ENCODE data around the gene PICALM. TPM values are rescaled to one million over a fixed set of nuclear protein-coding genes. Genes with fewer than 3 reads are reported as not detected.
A peak's percentile ranks its signal among the peaks of the same experiment; 100 is the strongest.

PICALM gene
- total and polyA plus RNA-seq, 9 of the 15 experiments (the other 6 are each of a cell fraction or from before 2014, with no cell fraction given): 41.3 to 990 (median 309) TPM

DNA sequence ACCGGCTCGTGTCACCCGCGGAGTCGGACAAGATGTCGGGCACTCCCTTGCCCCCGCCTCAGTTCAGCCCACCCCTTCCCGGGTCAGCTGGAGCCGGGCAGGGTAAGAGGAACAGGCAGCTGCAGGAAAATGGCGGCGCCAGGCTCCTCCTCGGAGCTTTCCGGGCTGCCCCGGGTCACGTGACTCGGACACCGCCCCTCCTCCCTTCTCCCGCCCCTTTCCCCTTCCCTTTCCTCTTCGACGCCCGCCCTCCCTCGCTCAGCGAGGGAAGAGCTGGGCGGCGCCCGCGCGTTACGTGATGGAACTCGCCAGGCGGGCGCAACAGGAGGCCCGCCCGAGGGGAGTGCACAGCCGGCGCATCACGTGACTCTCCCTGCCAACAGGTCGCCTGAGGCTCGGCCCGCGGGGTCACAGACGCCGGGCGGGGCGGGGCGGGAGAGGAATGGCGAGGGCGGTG, at the start of gene PICALM (continued):
- TF ChIP-seq, protein P1, sequence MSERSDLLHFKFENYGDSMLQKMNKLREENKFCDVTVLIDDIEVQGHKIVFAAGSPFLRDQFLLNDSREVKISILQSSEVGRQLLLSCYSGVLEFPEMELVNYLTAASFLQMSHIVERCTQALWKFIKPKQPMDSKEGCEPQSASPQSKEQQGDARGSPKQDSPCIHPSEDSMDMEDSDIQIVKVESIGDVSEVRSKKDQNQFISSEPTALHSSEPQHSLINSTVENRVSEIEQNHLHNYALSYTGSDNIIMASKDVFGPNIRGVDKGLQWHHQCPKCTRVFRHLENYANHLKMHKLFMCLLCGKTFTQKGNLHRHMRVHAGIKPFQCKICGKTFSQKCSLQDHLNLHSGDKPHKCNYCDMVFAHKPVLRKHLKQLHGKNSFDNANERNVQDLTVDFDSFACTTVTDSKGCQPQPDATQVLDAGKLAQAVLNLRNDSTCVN (CRISPR knock-in tag; IDR thresholded peaks at IDR 0.05): no peak
- TF ChIP-seq NELFE (IDR thresholded peaks at IDR 0.05; ENCODE audit: insufficient read depth, insufficient read length) (no peak), PYGO2 (tag; IDR thresholded peaks at IDR 0.05) (no peak), LARP7 (IDR thresholded peaks at IDR 0.05) (no peak), ZNF354B (CRISPR knock-in tag; IDR thresholded peaks at IDR 0.05) (no peak), SMC3 (conservative IDR thresholded peaks at IDR 0.05; ENCODE audit: insufficient read depth, low read depth, low read length) (peak; percentile 17; the same call in 1 of the 2 replicates), NCOA4 (IDR thresholded peaks at IDR 0.05; ENCODE audit: partially characterized antibody) (no peak), TSC22D4 (tag; IDR thresholded peaks at IDR 0.05) (no peak), CBX8 (IDR thresholded peaks at IDR 0.05; ENCODE audit: borderline replicate concordance, extremely low read depth, low read depth, low read length, poor library complexity, severe bottlenecking) (no peak), KHSRP (IDR thresholded peaks at IDR 0.05) (no peak), HDAC6 (IDR thresholded peaks at IDR 0.05; ENCODE audit: low read depth, low read length) (no peak), PTTG1 (tag; IDR thresholded peaks at IDR 0.05; ENCODE audit: low read depth) (no peak), CBX3 (IDR thresholded peaks at IDR 0.05; ENCODE audit: borderline replicate concordance in 1 of 2, low read length in 2 of 2) (peak in 1 of 2 experiments; percentile 26; a peak in 1 of 3 replicates), CXXC5 (CRISPR knock-in tag; IDR thresholded peaks at IDR 0.05) (peak; percentile 90), ZNF197 (CRISPR knock-in tag; IDR thresholded peaks at IDR 0.05; ENCODE audit: low read depth) (no peak), ARNT (IDR thresholded peaks at IDR 0.05) (no peak)
- TF ChIP-seq, protein P2, sequence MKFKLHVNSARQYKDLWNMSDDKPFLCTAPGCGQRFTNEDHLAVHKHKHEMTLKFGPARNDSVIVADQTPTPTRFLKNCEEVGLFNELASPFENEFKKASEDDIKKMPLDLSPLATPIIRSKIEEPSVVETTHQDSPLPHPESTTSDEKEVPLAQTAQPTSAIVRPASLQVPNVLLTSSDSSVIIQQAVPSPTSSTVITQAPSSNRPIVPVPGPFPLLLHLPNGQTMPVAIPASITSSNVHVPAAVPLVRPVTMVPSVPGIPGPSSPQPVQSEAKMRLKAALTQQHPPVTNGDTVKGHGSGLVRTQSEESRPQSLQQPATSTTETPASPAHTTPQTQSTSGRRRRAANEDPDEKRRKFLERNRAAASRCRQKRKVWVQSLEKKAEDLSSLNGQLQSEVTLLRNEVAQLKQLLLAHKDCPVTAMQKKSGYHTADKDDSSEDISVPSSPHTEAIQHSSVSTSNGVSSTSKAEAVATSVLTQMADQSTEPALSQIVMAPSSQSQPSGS (CRISPR knock-in tag; IDR thresholded peaks at IDR 0.05): no peak
- TF ChIP-seq, protein P3, sequence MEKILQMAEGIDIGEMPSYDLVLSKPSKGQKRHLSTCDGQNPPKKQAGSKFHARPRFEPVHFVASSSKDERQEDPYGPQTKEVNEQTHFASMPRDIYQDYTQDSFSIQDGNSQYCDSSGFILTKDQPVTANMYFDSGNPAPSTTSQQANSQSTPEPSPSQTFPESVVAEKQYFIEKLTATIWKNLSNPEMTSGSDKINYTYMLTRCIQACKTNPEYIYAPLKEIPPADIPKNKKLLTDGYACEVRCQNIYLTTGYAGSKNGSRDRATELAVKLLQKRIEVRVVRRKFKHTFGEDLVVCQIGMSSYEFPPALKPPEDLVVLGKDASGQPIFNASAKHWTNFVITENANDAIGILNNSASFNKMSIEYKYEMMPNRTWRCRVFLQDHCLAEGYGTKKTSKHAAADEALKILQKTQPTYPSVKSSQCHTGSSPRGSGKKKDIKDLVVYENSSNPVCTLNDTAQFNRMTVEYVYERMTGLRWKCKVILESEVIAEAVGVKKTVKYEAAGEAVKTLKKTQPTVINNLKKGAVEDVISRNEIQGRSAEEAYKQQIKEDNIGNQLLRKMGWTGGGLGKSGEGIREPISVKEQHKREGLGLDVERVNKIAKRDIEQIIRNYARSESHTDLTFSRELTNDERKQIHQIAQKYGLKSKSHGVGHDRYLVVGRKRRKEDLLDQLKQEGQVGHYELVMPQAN (IDR thresholded peaks at IDR 0.05; ENCODE audit: borderline replicate concordance): peak; percentile 30; the same call in 1 of the 2 replicates
- TF ChIP-seq, protein P4, sequence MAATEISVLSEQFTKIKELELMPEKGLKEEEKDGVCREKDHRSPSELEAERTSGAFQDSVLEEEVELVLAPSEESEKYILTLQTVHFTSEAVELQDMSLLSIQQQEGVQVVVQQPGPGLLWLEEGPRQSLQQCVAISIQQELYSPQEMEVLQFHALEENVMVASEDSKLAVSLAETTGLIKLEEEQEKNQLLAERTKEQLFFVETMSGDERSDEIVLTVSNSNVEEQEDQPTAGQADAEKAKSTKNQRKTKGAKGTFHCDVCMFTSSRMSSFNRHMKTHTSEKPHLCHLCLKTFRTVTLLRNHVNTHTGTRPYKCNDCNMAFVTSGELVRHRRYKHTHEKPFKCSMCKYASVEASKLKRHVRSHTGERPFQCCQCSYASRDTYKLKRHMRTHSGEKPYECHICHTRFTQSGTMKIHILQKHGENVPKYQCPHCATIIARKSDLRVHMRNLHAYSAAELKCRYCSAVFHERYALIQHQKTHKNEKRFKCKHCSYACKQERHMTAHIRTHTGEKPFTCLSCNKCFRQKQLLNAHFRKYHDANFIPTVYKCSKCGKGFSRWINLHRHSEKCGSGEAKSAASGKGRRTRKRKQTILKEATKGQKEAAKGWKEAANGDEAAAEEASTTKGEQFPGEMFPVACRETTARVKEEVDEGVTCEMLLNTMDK (IDR thresholded peaks at IDR 0.05; ENCODE audit: borderline replicate concordance, insufficient read depth, low read depth, low read length, poor library complexity, severe bottlenecking): no peak
- TF ChIP-seq, protein P5, sequence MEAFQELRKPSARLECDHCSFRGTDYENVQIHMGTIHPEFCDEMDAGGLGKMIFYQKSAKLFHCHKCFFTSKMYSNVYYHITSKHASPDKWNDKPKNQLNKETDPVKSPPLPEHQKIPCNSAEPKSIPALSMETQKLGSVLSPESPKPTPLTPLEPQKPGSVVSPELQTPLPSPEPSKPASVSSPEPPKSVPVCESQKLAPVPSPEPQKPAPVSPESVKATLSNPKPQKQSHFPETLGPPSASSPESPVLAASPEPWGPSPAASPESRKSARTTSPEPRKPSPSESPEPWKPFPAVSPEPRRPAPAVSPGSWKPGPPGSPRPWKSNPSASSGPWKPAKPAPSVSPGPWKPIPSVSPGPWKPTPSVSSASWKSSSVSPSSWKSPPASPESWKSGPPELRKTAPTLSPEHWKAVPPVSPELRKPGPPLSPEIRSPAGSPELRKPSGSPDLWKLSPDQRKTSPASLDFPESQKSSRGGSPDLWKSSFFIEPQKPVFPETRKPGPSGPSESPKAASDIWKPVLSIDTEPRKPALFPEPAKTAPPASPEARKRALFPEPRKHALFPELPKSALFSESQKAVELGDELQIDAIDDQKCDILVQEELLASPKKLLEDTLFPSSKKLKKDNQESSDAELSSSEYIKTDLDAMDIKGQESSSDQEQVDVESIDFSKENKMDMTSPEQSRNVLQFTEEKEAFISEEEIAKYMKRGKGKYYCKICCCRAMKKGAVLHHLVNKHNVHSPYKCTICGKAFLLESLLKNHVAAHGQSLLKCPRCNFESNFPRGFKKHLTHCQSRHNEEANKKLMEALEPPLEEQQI (IDR thresholded peaks at IDR 0.05): no peak

Measured in K562 (cell line).